SK-N-SH treated with all-trans-retinoic acid at 6 μM for 48 hours (cell line): ENCODE data around the gene SYNPO.

Source experiments
- ATAC-seq: fragments of 200-7000 bp; cut with Tn5 transposase; 3 replicates; pipeline ENCODE4 v1.9.1; 2020; ENCODE audit warnings: mild to moderate bottlenecking, moderate library complexity
- ARNTL ChIP-seq: fragments of 450-650 bp; formaldehyde crosslinking; IDR thresholded peaks from 2 replicates; pipeline ENCODE4 v1.5.0; 2020; ENCODE audit warnings: low read depth, mild to moderate bottlenecking, moderate library complexity, borderline replicate concordance
- BACH2 ChIP-seq: fragments of 250-450 bp; sonication (Bioruptor Pico); IDR thresholded peaks from 2 replicates; pipeline ENCODE4 v1.9.0; 2021; ENCODE audit warnings: mild to moderate bottlenecking, borderline replicate concordance
- CSDC2 ChIP-seq: fragments of 250-450 bp; sonication (Bioruptor Pico); IDR thresholded peaks from 2 replicates; pipeline ENCODE4 v1.5.0; 2020; ENCODE audit warnings: mild to moderate bottlenecking, moderate library complexity
- ESRRG ChIP-seq: fragments of 250-450 bp; sonication (Bioruptor Pico); IDR thresholded peaks from 2 replicates; pipeline ENCODE4 v1.6.1; 2021; ENCODE audit warnings: mild to moderate bottlenecking
- GLIS3 ChIP-seq: fragments of 250-450 bp; sonication (Bioruptor Pico); IDR thresholded peaks from 2 replicates; pipeline ENCODE4 v1.5.0; 2020; ENCODE audit warnings: mild to moderate bottlenecking, moderate library complexity
- ISL1 ChIP-seq: fragments of 250-450 bp; sonication (Bioruptor Pico); IDR thresholded peaks from 2 replicates; pipeline ENCODE4 v2.1.2; 2022; ENCODE audit warnings: mild to moderate bottlenecking, moderate library complexity
- OSR1 ChIP-seq: fragments of 250-450 bp; sonication (Bioruptor Pico); IDR thresholded peaks from 2 replicates; pipeline ENCODE4 v1.8.0; 2022; ENCODE audit warnings: moderate library complexity, mild to moderate bottlenecking, inconsistent platforms
- PPARA ChIP-seq: fragments of 250-450 bp; sonication (Bioruptor Pico); IDR thresholded peaks from 2 replicates; pipeline ENCODE4 v1.5.0; 2020; ENCODE audit warnings: mild to moderate bottlenecking, borderline replicate concordance
- RARB ChIP-seq: fragments of 250-450 bp; sonication (Bioruptor Pico); IDR thresholded peaks from 2 replicates; pipeline ENCODE4 v1.8.0; 2021; ENCODE audit warnings: mild to moderate bottlenecking, moderate library complexity
- SNAI2 ChIP-seq: fragments of 250-450 bp; sonication (Bioruptor Pico); IDR thresholded peaks from 2 replicates; pipeline ENCODE4 v1.5.0; 2020; ENCODE audit warnings: mild to moderate bottlenecking, moderate library complexity
- TCF4 ChIP-seq: fragments of 250-450 bp; sonication (Bioruptor Pico); IDR thresholded peaks from 2 replicates; pipeline ENCODE4 v1.8.0; 2021; ENCODE audit warnings: mild to moderate bottlenecking, moderate library complexity, borderline replicate concordance
- TOX ChIP-seq: fragments of 250-450 bp; sonication (Bioruptor Pico); IDR thresholded peaks from 2 replicates; pipeline ENCODE4 v1.8.0; 2021; ENCODE audit warnings: mild to moderate bottlenecking, moderate library complexity, borderline replicate concordance
- ZC3H10 ChIP-seq: fragments of 250-450 bp; sonication (Bioruptor Pico); IDR thresholded peaks from 2 replicates; pipeline ENCODE4 v1.5.1; 2021; ENCODE audit warnings: mild to moderate bottlenecking, moderate library complexity
- ZFP3 ChIP-seq: fragments of 250-450 bp; sonication (Bioruptor Pico); IDR thresholded peaks from 2 replicates; pipeline ENCODE4 v1.5.0; 2020; ENCODE audit warnings: mild to moderate bottlenecking, moderate library complexity
- ZFP30 ChIP-seq: fragments of 450-650 bp; formaldehyde crosslinking; IDR thresholded peaks from 2 replicates; pipeline ENCODE4 v1.5.0; 2022; ENCODE audit warnings: mild to moderate bottlenecking, moderate library complexity
- ZNF565 ChIP-seq: fragments of 450-650 bp; formaldehyde crosslinking; conservative IDR thresholded peaks from 2 replicates; pipeline ENCODE4 v1.5.0; 2020; ENCODE audit warnings: low read depth, mild to moderate bottlenecking, moderate library complexity
- ZNF70 ChIP-seq: fragments of 450-650 bp; formaldehyde crosslinking; IDR thresholded peaks from 2 replicates; pipeline ENCODE4 v1.5.0; 2020; ENCODE audit warnings: mild to moderate bottlenecking, moderate library complexity
- ZNF8 ChIP-seq: fragments of 450-650 bp; formaldehyde crosslinking; IDR thresholded peaks from 2 replicates; pipeline ENCODE4 v1.5.0; 2020; ENCODE audit warnings: mild to moderate bottlenecking, moderate library complexity
- TF ChIP-seq, protein P1 (sequence below): fragments of 250-450 bp; sonication (Bioruptor Pico); IDR thresholded peaks from 2 replicates; pipeline ENCODE4 v1.8.0; 2020; ENCODE audit warnings: mild to moderate bottlenecking, moderate library complexity, borderline replicate concordance
- TF ChIP-seq, protein P2 (sequence below): fragments of 250-450 bp; sonication (Bioruptor Pico); IDR thresholded peaks from 2 replicates; pipeline ENCODE4 v1.5.1; 2020; ENCODE audit warnings: low read depth, mild to moderate bottlenecking, moderate library complexity
- TF ChIP-seq, protein P3 (sequence below): fragments of 250-450 bp; sonication (Bioruptor Pico); IDR thresholded peaks from 2 replicates; pipeline ENCODE4 v1.8.0; 2021; ENCODE audit warnings: low read depth, mild to moderate bottlenecking, moderate library complexity, borderline replicate concordance
- TF ChIP-seq, protein P4 (sequence below): fragments of 250-450 bp; sonication (Bioruptor Pico); IDR thresholded peaks from 2 replicates; pipeline ENCODE4 v1.5.1; 2021; ENCODE audit warnings: mild to moderate bottlenecking, moderate library complexity
- TF ChIP-seq, protein P5 (sequence below): fragments of 250-450 bp; sonication (Bioruptor Pico); IDR thresholded peaks from 2 replicates; pipeline ENCODE4 v1.5.0; 2020; ENCODE audit warnings: mild to moderate bottlenecking, moderate library complexity

Gene SYNPO

DNA sequence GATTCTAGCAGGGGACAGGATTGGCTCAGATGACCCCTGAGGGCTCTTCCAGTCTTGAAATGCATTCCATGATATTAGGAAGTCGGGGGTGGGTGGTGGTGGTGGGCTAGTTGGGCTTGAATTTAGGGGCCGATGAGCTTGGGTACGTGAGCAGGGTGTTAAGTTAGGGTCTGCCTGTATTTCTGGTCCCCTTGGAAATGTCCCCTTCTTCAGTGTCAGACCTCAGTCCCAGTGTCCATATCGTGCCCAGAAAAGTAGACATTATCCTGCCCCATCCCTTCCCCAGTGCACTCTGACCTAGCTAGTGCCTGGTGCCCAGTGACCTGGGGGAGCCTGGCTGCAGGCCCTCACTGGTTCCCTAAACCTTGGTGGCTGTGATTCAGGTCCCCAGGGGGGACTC, 17.7 kb downstream of the SYNPO start:
- ATAC-seq, result no peak
- TF ChIP-seq OSR1 (CRISPR knock-in tag) (no peak), PPARA (no peak), ARNTL (no peak), ZNF70 (CRISPR knock-in tag) (no peak), BACH2 (CRISPR knock-in tag) (no peak), TCF4 (CRISPR knock-in tag) (no peak), CSDC2 (no peak), ZNF8 (CRISPR knock-in tag) (no peak), ISL1 (CRISPR knock-in tag) (no peak), GLIS3 (CRISPR knock-in tag) (no peak), SNAI2 (CRISPR knock-in tag) (no peak), RARB (CRISPR knock-in tag) (no peak), ESRRG (CRISPR knock-in tag) (no peak), TOX (no peak), ZFP30 (CRISPR knock-in tag) (no peak)
- TF ChIP-seq, protein P1, sequence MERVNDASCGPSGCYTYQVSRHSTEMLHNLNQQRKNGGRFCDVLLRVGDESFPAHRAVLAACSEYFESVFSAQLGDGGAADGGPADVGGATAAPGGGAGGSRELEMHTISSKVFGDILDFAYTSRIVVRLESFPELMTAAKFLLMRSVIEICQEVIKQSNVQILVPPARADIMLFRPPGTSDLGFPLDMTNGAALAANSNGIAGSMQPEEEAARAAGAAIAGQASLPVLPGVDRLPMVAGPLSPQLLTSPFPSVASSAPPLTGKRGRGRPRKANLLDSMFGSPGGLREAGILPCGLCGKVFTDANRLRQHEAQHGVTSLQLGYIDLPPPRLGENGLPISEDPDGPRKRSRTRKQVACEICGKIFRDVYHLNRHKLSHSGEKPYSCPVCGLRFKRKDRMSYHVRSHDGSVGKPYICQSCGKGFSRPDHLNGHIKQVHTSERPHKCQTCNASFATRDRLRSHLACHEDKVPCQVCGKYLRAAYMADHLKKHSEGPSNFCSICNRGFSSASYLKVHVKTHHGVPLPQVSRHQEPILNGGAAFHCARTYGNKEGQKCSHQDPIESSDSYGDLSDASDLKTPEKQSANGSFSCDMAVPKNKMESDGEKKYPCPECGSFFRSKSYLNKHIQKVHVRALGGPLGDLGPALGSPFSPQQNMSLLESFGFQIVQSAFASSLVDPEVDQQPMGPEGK (CRISPR knock-in tag), result no peak

DNA sequence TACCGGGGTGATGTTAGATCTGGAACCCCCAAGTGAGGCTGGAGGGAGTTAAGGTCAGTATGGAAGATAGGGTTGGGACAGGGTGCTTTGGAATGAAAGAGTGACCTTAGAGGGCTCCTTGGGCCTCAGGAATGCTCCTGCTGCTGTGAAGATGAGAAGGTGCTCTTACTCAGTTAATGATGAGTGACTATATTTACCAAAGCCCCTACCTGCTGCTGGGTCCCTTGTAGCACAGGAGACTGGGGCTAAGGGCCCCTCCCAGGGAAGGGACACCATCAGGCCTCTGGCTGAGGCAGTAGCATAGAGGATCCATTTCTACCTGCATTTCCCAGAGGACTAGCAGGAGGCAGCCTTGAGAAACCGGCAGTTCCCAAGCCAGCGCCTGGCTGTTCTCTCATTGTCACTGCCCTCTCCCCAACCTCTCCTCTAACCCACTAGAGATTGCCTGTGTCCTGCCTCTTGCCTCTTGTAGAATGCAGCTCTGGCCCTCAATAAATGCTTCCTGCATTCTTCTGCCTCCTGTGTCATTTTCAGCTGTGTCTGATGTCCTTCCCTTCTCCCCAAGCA, 18.3 kb downstream of the SYNPO start:
- peak; percentile 14 for ATAC-seq

More for the DNA sequence above, 18.3 kb downstream of the SYNPO start:
- TF ChIP-seq CSDC2, result no peak
- TF ChIP-seq ZFP3, result no peak
- TF ChIP-seq ZFP30 (CRISPR knock-in tag), result no peak
- no peak for TF ChIP-seq ZNF565 (CRISPR knock-in tag)
- no peak for TF ChIP-seq TOX
- TF ChIP-seq TCF4 (CRISPR knock-in tag), result no peak
- TF ChIP-seq OSR1 (CRISPR knock-in tag), result no peak
- TF ChIP-seq, protein P1 (CRISPR knock-in tag), result no peak
- TF ChIP-seq ZNF8 (CRISPR knock-in tag), result no peak
- TF ChIP-seq, protein P2, sequence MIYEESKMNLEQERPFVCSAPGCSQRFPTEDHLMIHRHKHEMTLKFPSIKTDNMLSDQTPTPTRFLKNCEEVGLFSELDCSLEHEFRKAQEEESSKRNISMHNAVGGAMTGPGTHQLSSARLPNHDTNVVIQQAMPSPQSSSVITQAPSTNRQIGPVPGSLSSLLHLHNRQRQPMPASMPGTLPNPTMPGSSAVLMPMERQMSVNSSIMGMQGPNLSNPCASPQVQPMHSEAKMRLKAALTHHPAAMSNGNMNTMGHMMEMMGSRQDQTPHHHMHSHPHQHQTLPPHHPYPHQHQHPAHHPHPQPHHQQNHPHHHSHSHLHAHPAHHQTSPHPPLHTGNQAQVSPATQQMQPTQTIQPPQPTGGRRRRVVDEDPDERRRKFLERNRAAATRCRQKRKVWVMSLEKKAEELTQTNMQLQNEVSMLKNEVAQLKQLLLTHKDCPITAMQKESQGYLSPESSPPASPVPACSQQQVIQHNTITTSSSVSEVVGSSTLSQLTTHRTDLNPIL (CRISPR knock-in tag), result no peak
- TF ChIP-seq, protein P3, sequence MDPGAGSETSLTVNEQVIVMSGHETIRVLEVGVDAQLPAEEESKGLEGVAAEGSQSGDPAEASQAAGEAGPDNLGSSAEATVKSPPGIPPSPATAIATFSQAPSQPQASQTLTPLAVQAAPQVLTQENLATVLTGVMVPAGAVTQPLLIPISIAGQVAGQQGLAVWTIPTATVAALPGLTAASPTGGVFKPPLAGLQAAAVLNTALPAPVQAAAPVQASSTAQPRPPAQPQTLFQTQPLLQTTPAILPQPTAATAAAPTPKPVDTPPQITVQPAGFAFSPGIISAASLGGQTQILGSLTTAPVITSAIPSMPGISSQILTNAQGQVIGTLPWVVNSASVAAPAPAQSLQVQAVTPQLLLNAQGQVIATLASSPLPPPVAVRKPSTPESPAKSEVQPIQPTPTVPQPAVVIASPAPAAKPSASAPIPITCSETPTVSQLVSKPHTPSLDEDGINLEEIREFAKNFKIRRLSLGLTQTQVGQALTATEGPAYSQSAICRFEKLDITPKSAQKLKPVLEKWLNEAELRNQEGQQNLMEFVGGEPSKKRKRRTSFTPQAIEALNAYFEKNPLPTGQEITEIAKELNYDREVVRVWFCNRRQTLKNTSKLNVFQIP (CRISPR knock-in tag), result no peak
- no peak for TF ChIP-seq BACH2 (CRISPR knock-in tag)
- TF ChIP-seq ZC3H10, result no peak
- TF ChIP-seq ZNF70 (CRISPR knock-in tag), result no peak
- TF ChIP-seq, protein P4, sequence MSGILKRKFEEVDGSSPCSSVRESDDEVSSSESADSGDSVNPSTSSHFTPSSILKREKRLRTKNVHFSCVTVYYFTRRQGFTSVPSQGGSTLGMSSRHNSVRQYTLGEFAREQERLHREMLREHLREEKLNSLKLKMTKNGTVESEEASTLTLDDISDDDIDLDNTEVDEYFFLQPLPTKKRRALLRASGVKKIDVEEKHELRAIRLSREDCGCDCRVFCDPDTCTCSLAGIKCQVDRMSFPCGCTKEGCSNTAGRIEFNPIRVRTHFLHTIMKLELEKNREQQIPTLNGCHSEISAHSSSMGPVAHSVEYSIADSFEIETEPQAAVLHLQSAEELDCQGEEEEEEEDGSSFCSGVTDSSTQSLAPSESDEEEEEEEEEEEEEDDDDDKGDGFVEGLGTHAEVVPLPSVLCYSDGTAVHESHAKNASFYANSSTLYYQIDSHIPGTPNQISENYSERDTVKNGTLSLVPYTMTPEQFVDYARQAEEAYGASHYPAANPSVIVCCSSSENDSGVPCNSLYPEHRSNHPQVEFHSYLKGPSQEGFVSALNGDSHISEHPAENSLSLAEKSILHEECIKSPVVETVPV (CRISPR knock-in tag), result no peak
- TF ChIP-seq, protein P5, sequence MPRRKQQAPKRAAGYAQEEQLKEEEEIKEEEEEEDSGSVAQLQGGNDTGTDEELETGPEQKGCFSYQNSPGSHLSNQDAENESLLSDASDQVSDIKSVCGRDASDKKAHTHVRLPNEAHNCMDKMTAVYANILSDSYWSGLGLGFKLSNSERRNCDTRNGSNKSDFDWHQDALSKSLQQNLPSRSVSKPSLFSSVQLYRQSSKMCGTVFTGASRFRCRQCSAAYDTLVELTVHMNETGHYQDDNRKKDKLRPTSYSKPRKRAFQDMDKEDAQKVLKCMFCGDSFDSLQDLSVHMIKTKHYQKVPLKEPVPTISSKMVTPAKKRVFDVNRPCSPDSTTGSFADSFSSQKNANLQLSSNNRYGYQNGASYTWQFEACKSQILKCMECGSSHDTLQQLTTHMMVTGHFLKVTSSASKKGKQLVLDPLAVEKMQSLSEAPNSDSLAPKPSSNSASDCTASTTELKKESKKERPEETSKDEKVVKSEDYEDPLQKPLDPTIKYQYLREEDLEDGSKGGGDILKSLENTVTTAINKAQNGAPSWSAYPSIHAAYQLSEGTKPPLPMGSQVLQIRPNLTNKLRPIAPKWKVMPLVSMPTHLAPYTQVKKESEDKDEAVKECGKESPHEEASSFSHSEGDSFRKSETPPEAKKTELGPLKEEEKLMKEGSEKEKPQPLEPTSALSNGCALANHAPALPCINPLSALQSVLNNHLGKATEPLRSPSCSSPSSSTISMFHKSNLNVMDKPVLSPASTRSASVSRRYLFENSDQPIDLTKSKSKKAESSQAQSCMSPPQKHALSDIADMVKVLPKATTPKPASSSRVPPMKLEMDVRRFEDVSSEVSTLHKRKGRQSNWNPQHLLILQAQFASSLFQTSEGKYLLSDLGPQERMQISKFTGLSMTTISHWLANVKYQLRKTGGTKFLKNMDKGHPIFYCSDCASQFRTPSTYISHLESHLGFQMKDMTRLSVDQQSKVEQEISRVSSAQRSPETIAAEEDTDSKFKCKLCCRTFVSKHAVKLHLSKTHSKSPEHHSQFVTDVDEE (CRISPR knock-in tag), result no peak
- TF ChIP-seq ARNTL, result no peak
- no peak for TF ChIP-seq PPARA
- TF ChIP-seq SNAI2 (CRISPR knock-in tag), result no peak
- no peak for TF ChIP-seq ISL1 (CRISPR knock-in tag)
- TF ChIP-seq, all 23 proteins: peak for 0
